ENCODE data around the gene TMEM95. TPM values are rescaled to one million over a fixed set of nuclear protein-coding genes. Genes with fewer than 3 reads are reported as not detected.
"Not testable (repeated sequence)": the region's sequence is repeated elsewhere in the genome, so short reads cannot be mapped to it uniquely, and the experiment has no call there.

The TMEM95 gene
- total RNA-seq, 1 donor from 2014 or later = not detected

- H3K4me3 Mint-ChIP-seq (ENCODE audit: low read depth) = no peak overlapping the region
- no peaks in the 10 kb centered on the region for H3K9me3 Mint-ChIP-seq (ENCODE audit: low read depth)
- no peak for DNase-seq (ENCODE audit: low spot score, unreplicated experiment)
- TF ChIP-seq CTCF (IDR thresholded peaks at IDR 0.05; ENCODE audit: unreplicated experiment) = no peak
- peaks cover 18% of the 10 kb centered on the region for H3K27me3 Mint-ChIP-seq
- no peaks in the 10 kb centered on the region for H3K36me3 Mint-ChIP-seq (ENCODE audit: insufficient read depth)
- no peak overlapping the region for H3K27ac Mint-ChIP-seq
- H3K4me1 Mint-ChIP-seq (ENCODE audit: low read depth) = no peaks in the 10 kb centered on the region
These were observed 12.1 kb downstream of the TMEM95 start for GRCh38 chr17:7367083-7367482.

- H3K4me1 Mint-ChIP-seq (ENCODE audit: low read depth) = no peaks in the 10 kb centered on the region
- no peak for DNase-seq (ENCODE audit: low spot score, unreplicated experiment)
- H3K4me3 Mint-ChIP-seq (ENCODE audit: low read depth) = no peak overlapping the region
- no peak for TF ChIP-seq CTCF (IDR thresholded peaks at IDR 0.05; ENCODE audit: unreplicated experiment)
- no peaks in the 10 kb centered on the region for H3K36me3 Mint-ChIP-seq (ENCODE audit: insufficient read depth)
- peaks cover 18% of the 10 kb centered on the region for H3K27me3 Mint-ChIP-seq
- H3K9me3 Mint-ChIP-seq (ENCODE audit: low read depth) = no peaks in the 10 kb centered on the region
- H3K27ac Mint-ChIP-seq = no peak overlapping the region
These were observed 13.1 kb downstream of the TMEM95 start for GRCh38 chr17:7367918-7368598.

DNA sequence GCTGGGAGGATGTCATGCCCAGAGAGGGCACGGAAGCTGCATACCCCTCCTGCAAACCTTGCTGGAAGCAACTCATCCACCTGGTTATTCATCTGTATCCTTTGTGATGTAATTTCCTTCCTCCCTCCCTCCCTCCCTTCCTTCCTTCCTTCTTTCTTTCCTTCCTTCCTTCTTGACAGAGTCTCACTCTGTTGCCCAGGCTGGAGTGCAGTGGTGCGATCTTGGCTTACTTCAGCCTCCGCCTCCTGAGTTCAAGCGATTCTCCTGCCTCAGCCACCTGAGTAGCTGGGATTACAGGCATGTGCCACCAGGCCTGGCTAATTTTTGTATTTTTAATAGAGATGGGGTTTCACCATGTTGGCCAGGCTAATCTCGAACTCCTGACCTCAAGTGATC, 13.6 kb downstream of the TMEM95 start:
- H3K27me3 Mint-ChIP-seq = peaks cover 18% of the 10 kb centered on the region
- H3K4me3 Mint-ChIP-seq (ENCODE audit: low read depth); H3K4me1 Mint-ChIP-seq (ENCODE audit: low read depth); H3K9me3 Mint-ChIP-seq (ENCODE audit: low read depth); DNase-seq (ENCODE audit: low spot score, unreplicated experiment); H3K27ac Mint-ChIP-seq; H3K36me3 Mint-ChIP-seq (ENCODE audit: insufficient read depth): not testable (repeated sequence)

DNA sequence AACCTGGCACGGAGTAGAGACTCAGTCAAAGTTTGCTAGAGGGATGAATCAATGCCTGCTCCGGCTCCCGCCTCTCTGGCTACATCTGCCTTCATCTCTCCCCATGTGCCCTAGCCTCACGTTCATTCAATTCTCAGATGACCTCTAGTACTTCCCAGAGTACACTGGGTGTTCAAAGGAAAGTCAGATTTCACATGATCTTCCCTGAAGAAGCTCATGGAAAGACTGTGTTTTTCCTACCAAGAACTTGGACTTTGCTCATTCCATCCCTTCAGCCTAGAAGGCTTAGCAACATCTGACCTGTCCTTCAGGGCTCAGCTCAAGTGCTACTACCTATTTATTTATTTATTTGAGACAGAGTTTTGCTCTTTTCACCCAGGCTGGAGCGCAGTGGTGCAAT, 14.9 kb downstream of the TMEM95 start:
- no peaks in the 10 kb centered on the region for H3K9me3 Mint-ChIP-seq (ENCODE audit: low read depth)
- no peaks in the 10 kb centered on the region for H3K4me1 Mint-ChIP-seq (ENCODE audit: low read depth)
- no peak for DNase-seq (ENCODE audit: low spot score, unreplicated experiment)
- no peak for TF ChIP-seq CTCF (IDR thresholded peaks at IDR 0.05; ENCODE audit: unreplicated experiment)
- peaks cover 18% of the 10 kb centered on the region for H3K27me3 Mint-ChIP-seq
- no peak overlapping the region for H3K27ac Mint-ChIP-seq
- no peaks in the 10 kb centered on the region for H3K36me3 Mint-ChIP-seq (ENCODE audit: insufficient read depth)
- H3K4me3 Mint-ChIP-seq (ENCODE audit: low read depth) = no peak overlapping the region

GRCh38 chr17:7370853-7371252, 15.9 kb downstream of the TMEM95 start:
- no peak for TF ChIP-seq CTCF (IDR thresholded peaks at IDR 0.05; ENCODE audit: unreplicated experiment)
- H3K9me3 Mint-ChIP-seq (ENCODE audit: low read depth) = no peaks in the 10 kb centered on the region
- no peak for DNase-seq (ENCODE audit: low spot score, unreplicated experiment)
- no peaks in the 10 kb centered on the region for H3K4me1 Mint-ChIP-seq (ENCODE audit: low read depth)
- no peaks in the 10 kb centered on the region for H3K36me3 Mint-ChIP-seq (ENCODE audit: insufficient read depth)
- no peak overlapping the region for H3K27ac Mint-ChIP-seq
- no peak overlapping the region for H3K4me3 Mint-ChIP-seq (ENCODE audit: low read depth)
- H3K27me3 Mint-ChIP-seq = peaks cover 15% of the 10 kb centered on the region

DNA sequence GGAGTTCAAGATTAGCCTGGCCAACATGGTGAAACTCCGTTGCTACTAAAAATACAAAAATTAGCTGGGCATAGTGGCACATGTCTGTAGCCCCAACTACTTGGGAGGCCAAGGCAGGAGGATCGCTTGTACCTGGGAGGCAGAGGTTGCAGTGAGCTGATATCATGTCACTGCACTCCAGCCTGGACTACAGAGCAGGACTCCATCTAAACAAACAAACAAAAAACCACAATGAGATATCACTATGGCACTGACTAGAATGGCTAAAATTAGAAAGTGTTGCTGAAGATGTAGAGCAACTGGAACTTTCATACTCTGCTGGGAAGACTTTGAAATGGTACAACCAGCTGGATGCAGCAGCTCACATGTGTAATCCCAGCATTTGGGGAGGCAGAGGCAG, 19.4 kb downstream of the TMEM95 start:
- no peak for TF ChIP-seq CTCF (IDR thresholded peaks at IDR 0.05; ENCODE audit: unreplicated experiment)
- H3K36me3 Mint-ChIP-seq (ENCODE audit: insufficient read depth) = no peaks in the 10 kb centered on the region
- no peak overlapping the region for H3K27ac Mint-ChIP-seq
- H3K4me3 Mint-ChIP-seq (ENCODE audit: low read depth) = no peak overlapping the region
- H3K9me3 Mint-ChIP-seq (ENCODE audit: low read depth) = peaks cover 4% of the 10 kb centered on the region
- peaks cover 13% of the 10 kb centered on the region for H3K27me3 Mint-ChIP-seq
- no peak for DNase-seq (ENCODE audit: low spot score, unreplicated experiment)
- H3K4me1 Mint-ChIP-seq (ENCODE audit: low read depth) = no peaks in the 10 kb centered on the region
